Bronchial epithelial cell (primary cell): ENCODE results near the gene C16orf95. TPM values are rescaled to one million over a fixed set of nuclear protein-coding genes. Genes with fewer than 3 reads are reported as not detected.
A peak's percentile ranks its signal among the peaks of the same experiment; 100 is the strongest.

Source experiments
- DNase-seq: peaks from one replicate; pipeline ENCODE4 v3.0.0-alpha.2; 2010; ENCODE audit warnings: low read depth
- FAIRE-seq: peaks from 2 replicates; lab custom pipeline; 2011; peaks lifted over from hg19 to GRCh38; lab: Jason Lieb, UNC
- H3K27me3 ChIP-seq: 2 replicates; pipeline ENCODE4 v1.5.1; 2011; ENCODE audit warnings: low read length; ENCODE audit not compliant: control insufficient read depth, insufficient read depth
- H3K36me3 ChIP-seq: 2 replicates; pipeline ENCODE4 v1.5.1; 2011; ENCODE audit warnings: low read length; ENCODE audit not compliant: control insufficient read depth, insufficient read depth
- H3K4me3 ChIP-seq: 2 replicates; pipeline ENCODE4 v1.5.1; 2011; ENCODE audit warnings: mild to moderate bottlenecking, low read depth, low read length, control low read depth
- CTCF ChIP-seq: IDR thresholded peaks from 2 replicates; pipeline ENCODE4 v1.5.1; 2011; ENCODE audit warnings: mild to moderate bottlenecking, moderate library complexity, low read length, control low read depth, inconsistent platforms; ENCODE audit not compliant: insufficient read depth, severe bottlenecking
- total RNA-seq: library from RNA; depleted of rRNA; stranded (reverse); fragments of >200 nt; gene quantifications from 2 replicates; pipeline ENCODE4 v1.2.1, GENCODE V29; 2014

The C16orf95 gene
- total RNA-seq, 1 donor from 2014 or later = 0.79 TPM

GRCh38 chr16:87295661-87296531 is 21.3 kb downstream of the C16orf95 start:
- FAIRE-seq (no peak), DNase-seq (no peak)
- Histone ChIP-seq H3K36me3 (no peaks in the 10 kb centered on the region), H3K4me3 (no peak overlapping the region), H3K27me3 (no peaks in the 10 kb centered on the region)
- TF ChIP-seq CTCF = no peak

GRCh38 chr16:87295259-87295658 is 21.9 kb downstream of the C16orf95 start:
- FAIRE-seq (no peak), DNase-seq (peak; percentile 57)
- H3K36me3 ChIP-seq = no peaks in the 10 kb centered on the region
- TF ChIP-seq CTCF = no peak
- H3K27me3 ChIP-seq = no peaks in the 10 kb centered on the region
- no peak overlapping the region for H3K4me3 ChIP-seq

GRCh38 chr16:87293990-87294389 is 23.2 kb downstream of the C16orf95 start:
- no peak overlapping the region for H3K4me3 ChIP-seq
- FAIRE-seq = no peak
- no peaks in the 10 kb centered on the region for H3K36me3 ChIP-seq
- H3K27me3 ChIP-seq = no peaks in the 10 kb centered on the region
- no peak for TF ChIP-seq CTCF
- no peak for DNase-seq

GRCh38 chr16:87291944-87292343 is 25.2 kb downstream of the C16orf95 start:
- no peaks in the 10 kb centered on the region for H3K36me3 ChIP-seq
- FAIRE-seq = no peak
- DNase-seq = no peak
- TF ChIP-seq CTCF = no peak
- H3K4me3 ChIP-seq = no peak overlapping the region
- no peaks in the 10 kb centered on the region for H3K27me3 ChIP-seq

GRCh38 chr16:87288753-87289362 is 28.3 kb downstream of the C16orf95 start:
- no peak for FAIRE-seq
- no peaks in the 10 kb centered on the region for H3K27me3 ChIP-seq
- H3K4me3 ChIP-seq = no peak overlapping the region
- TF ChIP-seq CTCF = no peak
- no peaks in the 10 kb centered on the region for H3K36me3 ChIP-seq
- DNase-seq = no peak
